AG09309 (cell line): Measurements from ENCODE around the gene C11orf42.

Experiments used
- DNase-seq: peaks from one replicate; pipeline ENCODE4 v3.0.0-alpha.2; 2010; ENCODE audit warnings: low read depth
- H3K4me3 ChIP-seq: 2 replicates; pipeline ENCODE4 v1.5.1; 2011; ENCODE audit warnings: mild to moderate bottlenecking, low read depth, low read length, moderate library complexity; ENCODE audit not compliant: control insufficient read depth
- TF ChIP-seq, protein P1 (sequence below): IDR thresholded peaks from 2 replicates; pipeline ENCODE4 v1.5.1; 2011; ENCODE audit warnings: mild to moderate bottlenecking, low read depth, low read length, inconsistent platforms; ENCODE audit not compliant: insufficient read depth, control insufficient read depth; ENCODE audit errors: missing control alignments

The C11orf42 gene, protein sequence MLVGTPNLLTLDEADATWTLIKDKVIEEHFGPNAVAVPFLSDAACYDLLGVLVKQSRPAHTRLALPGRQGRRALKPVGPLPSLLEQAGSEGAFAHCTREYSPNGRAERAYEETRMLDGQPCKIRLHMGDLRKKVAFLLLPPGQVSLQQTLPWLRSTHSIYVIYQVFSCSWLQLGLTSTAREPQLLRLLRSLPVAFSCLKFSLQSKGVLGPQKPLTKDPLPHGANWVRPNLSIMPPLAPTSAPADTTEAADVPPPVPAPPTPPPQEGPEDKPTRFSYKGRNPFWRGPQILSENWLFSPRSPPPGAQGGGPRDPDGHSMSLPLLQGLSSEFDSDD

DNA sequence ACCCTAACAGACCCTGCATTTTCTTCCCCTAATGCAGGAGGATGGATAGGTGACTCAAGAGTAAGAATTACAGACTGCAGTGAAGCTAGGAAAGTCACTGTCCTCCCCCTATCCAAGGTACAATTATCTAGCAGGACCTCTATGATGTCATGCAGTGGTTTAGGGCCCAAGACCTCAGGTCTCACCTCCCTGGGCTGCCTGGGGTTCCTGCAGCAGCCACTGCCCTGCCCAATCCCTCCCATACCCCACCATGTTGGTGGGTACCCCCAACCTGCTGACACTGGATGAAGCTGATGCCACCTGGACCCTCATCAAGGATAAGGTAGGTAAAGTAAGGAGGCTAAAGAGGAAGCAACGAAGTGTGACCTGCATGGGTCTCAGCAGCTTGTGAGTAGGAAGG, at the start of gene C11orf42:
C11orf42 (plus strand) TSS at position 192 of the 400 bp plus-strand sequence; CDS start at position 251, 59 bp downstream.
- TF ChIP-seq, protein P1, sequence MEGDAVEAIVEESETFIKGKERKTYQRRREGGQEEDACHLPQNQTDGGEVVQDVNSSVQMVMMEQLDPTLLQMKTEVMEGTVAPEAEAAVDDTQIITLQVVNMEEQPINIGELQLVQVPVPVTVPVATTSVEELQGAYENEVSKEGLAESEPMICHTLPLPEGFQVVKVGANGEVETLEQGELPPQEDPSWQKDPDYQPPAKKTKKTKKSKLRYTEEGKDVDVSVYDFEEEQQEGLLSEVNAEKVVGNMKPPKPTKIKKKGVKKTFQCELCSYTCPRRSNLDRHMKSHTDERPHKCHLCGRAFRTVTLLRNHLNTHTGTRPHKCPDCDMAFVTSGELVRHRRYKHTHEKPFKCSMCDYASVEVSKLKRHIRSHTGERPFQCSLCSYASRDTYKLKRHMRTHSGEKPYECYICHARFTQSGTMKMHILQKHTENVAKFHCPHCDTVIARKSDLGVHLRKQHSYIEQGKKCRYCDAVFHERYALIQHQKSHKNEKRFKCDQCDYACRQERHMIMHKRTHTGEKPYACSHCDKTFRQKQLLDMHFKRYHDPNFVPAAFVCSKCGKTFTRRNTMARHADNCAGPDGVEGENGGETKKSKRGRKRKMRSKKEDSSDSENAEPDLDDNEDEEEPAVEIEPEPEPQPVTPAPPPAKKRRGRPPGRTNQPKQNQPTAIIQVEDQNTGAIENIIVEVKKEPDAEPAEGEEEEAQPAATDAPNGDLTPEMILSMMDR: no peak

DNA sequence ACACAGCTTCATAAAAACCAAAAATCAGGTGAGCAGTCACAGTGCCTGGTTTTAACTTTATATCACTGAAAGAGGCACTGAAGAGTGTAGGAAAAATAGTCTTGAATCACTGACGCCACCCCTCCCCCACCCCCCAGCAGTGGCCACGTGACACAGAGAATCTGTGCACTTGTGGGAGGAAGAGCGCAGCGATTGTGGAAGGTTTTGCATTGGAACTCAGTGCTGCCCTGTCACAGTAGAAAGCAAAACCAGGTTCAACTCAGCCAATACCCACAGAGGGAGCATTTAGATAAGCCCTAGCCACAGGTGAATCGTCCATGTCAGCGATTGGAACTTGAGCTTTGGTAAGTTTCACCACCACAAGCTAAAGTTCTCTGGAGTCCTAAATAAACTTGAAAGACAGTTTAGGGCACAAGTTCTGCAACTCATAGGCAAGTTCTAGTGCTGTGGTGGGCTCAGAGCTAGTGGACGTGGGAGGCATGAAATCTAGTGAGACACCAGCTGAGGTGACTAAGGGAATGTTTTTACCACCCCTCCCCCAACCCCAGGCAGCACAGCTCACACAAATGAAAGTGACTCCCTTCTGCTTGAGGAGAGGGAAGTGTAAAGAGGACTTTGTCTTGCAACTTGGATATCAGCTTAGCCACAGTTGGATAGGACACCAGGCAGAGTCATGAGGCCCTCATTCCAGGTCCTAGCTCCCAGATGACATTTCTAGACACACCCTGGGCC, 48.6 kb upstream of the C11orf42 start:
- H3K4me3 ChIP-seq: no peak overlapping the region
- TF ChIP-seq, protein P1: no peak
- no peak for DNase-seq

More for the DNA sequence above, at the start of gene C11orf42:
- no peak within 1 kb of the TSS for H3K4me3 ChIP-seq
- DNase-seq: no peak

DNA sequence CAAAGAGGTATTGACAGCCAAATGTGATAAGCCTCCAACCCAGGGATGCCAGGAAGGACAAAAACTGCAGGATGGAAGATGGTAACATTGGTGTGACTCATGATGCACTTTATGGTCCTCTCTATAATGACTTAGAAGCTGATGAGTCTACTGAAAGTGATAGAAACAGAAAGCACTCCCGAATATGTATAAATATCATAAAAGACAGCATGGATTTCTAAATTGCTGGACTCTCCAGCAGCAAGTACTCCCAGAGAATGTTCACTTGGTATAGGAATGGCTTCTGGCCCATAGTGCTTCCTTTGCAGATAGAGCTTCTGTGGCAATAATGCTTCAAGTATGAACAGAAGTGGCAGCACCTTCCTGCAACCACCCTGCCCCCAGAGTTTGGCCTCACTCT, 35.1 kb upstream of the C11orf42 start, which contains the start of gene OR52B2:
OR52B2 (minus strand) TSS at position 101 of the 400 bp plus-strand sequence; CDS start at position 101, 0 bp downstream.
- TF ChIP-seq, protein P1: no peak

DNA sequence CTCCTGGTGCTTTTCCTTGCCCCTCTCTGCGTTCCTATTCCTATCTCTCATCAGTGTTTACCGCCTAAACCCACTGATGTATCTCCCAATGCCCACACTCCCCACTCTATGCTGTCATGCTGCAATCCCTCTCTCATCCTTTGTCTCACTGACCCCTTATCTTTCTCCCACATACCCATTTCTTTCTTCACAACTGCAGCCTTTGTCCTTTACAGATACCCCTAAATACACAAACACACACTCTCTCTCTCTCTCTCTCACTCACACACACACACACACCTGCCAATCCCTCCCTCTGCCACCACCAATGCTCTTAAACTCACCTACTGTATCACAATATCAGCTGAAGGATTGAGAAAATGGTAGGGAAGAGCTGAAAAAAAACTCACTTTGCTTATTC, 29.9 kb upstream of the C11orf42 start:
- TF ChIP-seq, protein P1: no peak
- DNase-seq: no peak
- no peak overlapping the region for H3K4me3 ChIP-seq

More for the DNA sequence above, 35.1 kb upstream of the C11orf42 start, which contains the start of gene OR52B2:
- H3K4me3 ChIP-seq: no peak within 1 kb of the TSS
- DNase-seq: no peak

DNA sequence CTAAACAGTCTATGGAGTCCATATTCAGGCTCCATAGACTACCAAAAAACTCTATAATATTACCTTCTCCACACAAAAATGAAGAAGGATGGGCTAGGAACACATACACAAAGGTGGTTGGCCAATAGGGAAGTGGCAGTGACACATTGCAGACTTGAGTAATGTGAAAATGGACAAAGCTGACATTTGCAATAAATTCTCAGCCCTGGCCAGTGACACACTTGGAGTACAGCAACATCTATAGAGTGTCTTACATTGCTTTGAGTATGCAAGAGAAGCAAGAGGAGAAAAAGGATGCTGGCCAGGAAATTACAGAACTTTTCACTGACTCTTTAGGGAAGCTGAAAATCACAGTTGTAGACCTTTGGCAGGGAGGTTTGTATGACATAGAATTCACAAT, 13.6 kb upstream of the C11orf42 start:
- no peak overlapping the region for H3K4me3 ChIP-seq
- TF ChIP-seq, protein P1: no peak
- DNase-seq: no peak

DNA sequence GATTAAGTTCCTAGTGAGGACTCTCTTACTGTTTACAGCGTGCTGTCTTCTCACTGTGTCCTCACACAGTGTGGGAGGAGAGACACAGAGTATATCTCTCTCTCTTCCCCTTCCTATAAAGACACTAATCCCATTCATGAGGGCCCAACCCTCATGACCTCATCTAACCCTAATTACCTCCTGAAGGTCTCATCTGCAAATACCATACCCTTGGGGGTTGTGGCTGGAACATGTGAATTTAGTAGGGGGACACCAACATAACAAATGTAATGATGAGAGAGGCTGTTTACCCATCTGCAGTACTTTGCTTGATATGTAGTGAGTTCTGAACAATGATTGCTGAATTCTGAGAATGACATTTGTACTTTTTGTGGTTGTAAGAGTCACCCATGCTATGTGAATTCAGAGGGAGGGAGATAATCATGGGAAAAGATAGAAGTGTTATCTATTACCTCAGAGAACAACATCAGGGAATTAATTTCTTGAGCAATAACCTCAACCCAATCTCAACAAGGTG, 11.2 kb upstream of the C11orf42 start:
- no peak overlapping the region for H3K4me3 ChIP-seq
- no peak for DNase-seq
- TF ChIP-seq, protein P1: no peak
